Progenitor cell of endocrine pancreas (in vitro differentiated cells): ENCODE results near the gene MYL12A. TPM values are rescaled to one million over a fixed set of nuclear protein-coding genes. Genes with fewer than 3 reads are reported as not detected.
"Not testable (repeated sequence)": the region's sequence is repeated elsewhere in the genome, so short reads cannot be mapped to it uniquely, and the experiment has no call there.

Source experiments
- DNase-seq: peaks from one replicate; pipeline ENCODE4 v3.0.0; 2021; ENCODE audit warnings: low spot score; ENCODE audit not compliant: unreplicated experiment
- H3K27ac Mint-ChIP-seq: 2 replicates; pipeline ENCODE4 v1.8.0; 2021; ENCODE audit warnings: mild to moderate bottlenecking, moderate library complexity, mixed read lengths
- H3K27me3 Mint-ChIP-seq: 2 replicates; pipeline ENCODE4 v1.8.0; 2021; ENCODE audit warnings: mixed read lengths
- H3K36me3 Mint-ChIP-seq: 2 replicates; pipeline ENCODE4 v1.8.0; 2022; ENCODE audit warnings: mixed read lengths; ENCODE audit not compliant: insufficient read depth
- H3K4me1 Mint-ChIP-seq: 2 replicates; pipeline ENCODE4 v1.8.0; 2021; ENCODE audit warnings: low read depth, mixed read lengths
- H3K4me3 Mint-ChIP-seq: 2 replicates; pipeline ENCODE4 v1.8.0; 2021; ENCODE audit warnings: low read depth, mild to moderate bottlenecking, moderate library complexity, mixed read lengths
- H3K9me3 Mint-ChIP-seq: 2 replicates; pipeline ENCODE4 v1.8.0; 2021; ENCODE audit warnings: low read depth, mixed read lengths
- CTCF ChIP-seq: fragments of 200-600 bp; sonication (generic); IDR thresholded peaks from one replicate; pipeline ENCODE4 v1.5.0; 2021; ENCODE audit warnings: antibody characterized with exemption, mild to moderate bottlenecking; ENCODE audit not compliant: unreplicated experiment
- total RNA-seq: library from RNA; stranded (reverse); gene quantifications from 2 replicates; pipeline ENCODE4 v1.2.1, GENCODE V29; 2021

MYL12A gene
- total RNA-seq, 1 donor from 2014 or later = 236 TPM

GRCh38 chr18:3268306-3268705 is 20.7 kb downstream of the MYL12A start:
- no peak overlapping the region for H3K27ac Mint-ChIP-seq

GRCh38 chr18:3269241-3269913 is 21.8 kb downstream of the MYL12A start:
- no peak for DNase-seq
- Mint-ChIP-seq H3K4me1 (peaks cover 24% of the 10 kb centered on the region), H3K36me3 (peaks cover 9% of the 10 kb centered on the region), H3K27ac (no peak overlapping the region), H3K27me3 (no peaks in the 10 kb centered on the region), H3K9me3 (no peaks in the 10 kb centered on the region), H3K4me3 (no peak overlapping the region)
- no peak for TF ChIP-seq CTCF

More at GRCh38 chr18:3268306-3268705, 20.7 kb downstream of the MYL12A start:
- Mint-ChIP-seq H3K9me3 (no peaks in the 10 kb centered on the region), H3K27me3 (no peaks in the 10 kb centered on the region), H3K36me3 (peaks cover 3% of the 10 kb centered on the region), H3K4me3 (no peak overlapping the region), H3K4me1 (peaks cover 31% of the 10 kb centered on the region)
- no peak for DNase-seq
- no peak for TF ChIP-seq CTCF

GRCh38 chr18:3269914-3270299 is 22.3 kb downstream of the MYL12A start:
- no peak for DNase-seq
- no peaks in the 10 kb centered on the region for H3K9me3 Mint-ChIP-seq
- peaks cover 20% of the 10 kb centered on the region for H3K4me1 Mint-ChIP-seq
- H3K27ac Mint-ChIP-seq = peak overlapping the region; percentile 30
- no peak for TF ChIP-seq CTCF
- H3K36me3 Mint-ChIP-seq = peaks cover 11% of the 10 kb centered on the region
- H3K4me3 Mint-ChIP-seq = no peak overlapping the region
- H3K27me3 Mint-ChIP-seq = no peaks in the 10 kb centered on the region

GRCh38 chr18:3273042-3273441 is 25.4 kb downstream of the MYL12A start:
- H3K27ac Mint-ChIP-seq = no peak overlapping the region
- no peaks in the 10 kb centered on the region for H3K27me3 Mint-ChIP-seq
- peaks cover 22% of the 10 kb centered on the region for H3K36me3 Mint-ChIP-seq

GRCh38 chr18:3277643-3278213 is 30.1 kb downstream of the MYL12A start:
- not testable (repeated sequence) for H3K4me3 Mint-ChIP-seq, H3K27ac Mint-ChIP-seq, DNase-seq, H3K4me1 Mint-ChIP-seq, H3K27me3 Mint-ChIP-seq, H3K9me3 Mint-ChIP-seq
- H3K36me3 Mint-ChIP-seq = peaks cover 23% of the 10 kb centered on the region

More at GRCh38 chr18:3273042-3273441, 25.4 kb downstream of the MYL12A start:
- no peak for DNase-seq
- Mint-ChIP-seq H3K4me1 (peaks cover 7% of the 10 kb centered on the region), H3K9me3 (no peaks in the 10 kb centered on the region), H3K4me3 (no peak overlapping the region)
- no peak for TF ChIP-seq CTCF
